GM18868 (cell line): ENCODE measurements around the gene ZMPSTE24.
"Not testable (repeated sequence)": the region's sequence is repeated elsewhere in the genome, so short reads cannot be mapped to it uniquely, and the experiment has no call there.

ENCODE experiments used
- ATAC-seq: cut with Tn5 transposase; IDR thresholded peaks from one replicate; pipeline ENCODE4 v1.9.1; 2021; ENCODE audit warnings: mild to moderate bottlenecking, moderate library complexity; ENCODE audit not compliant: unreplicated experiment

The ZMPSTE24 gene

GRCh38 chr1:40257688-40258444 lies at the start of gene ZMPSTE24:
ZMPSTE24 (plus strand) TSS chr1:40258236; CDS start chr1:40258272, 36 bp downstream.
- ATAC-seq = peak; percentile 91

- no peak for ATAC-seq
Measured at GRCh38 chr1:40210511-40211204, 47.4 kb upstream of the ZMPSTE24 start.

- no peak for ATAC-seq
Measured at GRCh38 chr1:40218333-40218732, 39.7 kb upstream of the ZMPSTE24 start.

GRCh38 chr1:40221471-40221905 lies 36.5 kb upstream of the ZMPSTE24 start:
- ATAC-seq = not testable (repeated sequence)

GRCh38 chr1:40221977-40222772 lies 35.9 kb upstream of the ZMPSTE24 start:
- no peak for ATAC-seq

- ATAC-seq = no peak
Measured at GRCh38 chr1:40224040-40224439, 34.0 kb upstream of the ZMPSTE24 start.

- ATAC-seq = no peak
Measured at GRCh38 chr1:40226192-40226591, 31.8 kb upstream of the ZMPSTE24 start.

GRCh38 chr1:40232444-40232843 lies 25.6 kb upstream of the ZMPSTE24 start:
- peak; percentile 95 for ATAC-seq

GRCh38 chr1:40239626-40240025 lies 18.4 kb upstream of the ZMPSTE24 start:
- ATAC-seq = no peak

GRCh38 chr1:40240390-40240789 lies 17.6 kb upstream of the ZMPSTE24 start:
- no peak for ATAC-seq

GRCh38 chr1:40241362-40241761 lies 16.7 kb upstream of the ZMPSTE24 start:
- no peak for ATAC-seq

GRCh38 chr1:40243351-40243750 lies 14.7 kb upstream of the ZMPSTE24 start:
- ATAC-seq = no peak

GRCh38 chr1:40244138-40244744 lies 13.8 kb upstream of the ZMPSTE24 start:
- ATAC-seq = no peak

GRCh38 chr1:40245686-40246085 lies 12.3 kb upstream of the ZMPSTE24 start:
- ATAC-seq = no peak

- no peak for ATAC-seq
Measured at GRCh38 chr1:40247655-40248054, 10.4 kb upstream of the ZMPSTE24 start, which contains the start of gene TMCO2. TMCO2 (plus strand) TSS chr1:40247937; CDS start chr1:40247994, 57 bp downstream.

GRCh38 chr1:40248412-40248811 lies 9.6 kb upstream of the ZMPSTE24 start:
- ATAC-seq = no peak

GRCh38 chr1:40251456-40251855 lies 6.6 kb upstream of the ZMPSTE24 start:
- ATAC-seq = no peak

- no peak for ATAC-seq
Measured at GRCh38 chr1:40252601-40253000, 5.4 kb upstream of the ZMPSTE24 start.

- ATAC-seq = no peak
Measured at GRCh38 chr1:40255231-40255630, 2.8 kb upstream of the ZMPSTE24 start.

- no peak for ATAC-seq
Measured at GRCh38 chr1:40256401-40257084, 1.5 kb upstream of the ZMPSTE24 start.
